Epithelial cell of proximal tubule (primary cell): ENCODE data around the gene NCK2. TPM values are rescaled to one million over a fixed set of nuclear protein-coding genes. Genes with fewer than 3 reads are reported as not detected.

ENCODE experiments used
- DNase-seq: peaks from one replicate; pipeline ENCODE4 v3.0.0-alpha.2; 2011; ENCODE audit warnings: low read depth
- H3K4me3 ChIP-seq: 2 replicates; pipeline ENCODE4 v1.5.1; 2011; ENCODE audit warnings: low read depth, mild to moderate bottlenecking, low read length
- total RNA-seq: library from RNA; depleted of rRNA; stranded (reverse); fragments of >200 nt; gene quantifications from 2 replicates; pipeline ENCODE4 v1.2.3, GENCODE V29; 2015
- TF ChIP-seq, protein P1 (sequence below): conservative IDR thresholded peaks from 2 replicates; pipeline ENCODE4 v1.5.1; 2012; ENCODE audit warnings: low read depth, mild to moderate bottlenecking, low read length

The NCK2 gene
- 53.0 and 56.8 TPM in 2 replicates for total RNA-seq

- H3K4me3 ChIP-seq, result peak within 1 kb of the TSS; percentile 66
- TF ChIP-seq, protein P1, sequence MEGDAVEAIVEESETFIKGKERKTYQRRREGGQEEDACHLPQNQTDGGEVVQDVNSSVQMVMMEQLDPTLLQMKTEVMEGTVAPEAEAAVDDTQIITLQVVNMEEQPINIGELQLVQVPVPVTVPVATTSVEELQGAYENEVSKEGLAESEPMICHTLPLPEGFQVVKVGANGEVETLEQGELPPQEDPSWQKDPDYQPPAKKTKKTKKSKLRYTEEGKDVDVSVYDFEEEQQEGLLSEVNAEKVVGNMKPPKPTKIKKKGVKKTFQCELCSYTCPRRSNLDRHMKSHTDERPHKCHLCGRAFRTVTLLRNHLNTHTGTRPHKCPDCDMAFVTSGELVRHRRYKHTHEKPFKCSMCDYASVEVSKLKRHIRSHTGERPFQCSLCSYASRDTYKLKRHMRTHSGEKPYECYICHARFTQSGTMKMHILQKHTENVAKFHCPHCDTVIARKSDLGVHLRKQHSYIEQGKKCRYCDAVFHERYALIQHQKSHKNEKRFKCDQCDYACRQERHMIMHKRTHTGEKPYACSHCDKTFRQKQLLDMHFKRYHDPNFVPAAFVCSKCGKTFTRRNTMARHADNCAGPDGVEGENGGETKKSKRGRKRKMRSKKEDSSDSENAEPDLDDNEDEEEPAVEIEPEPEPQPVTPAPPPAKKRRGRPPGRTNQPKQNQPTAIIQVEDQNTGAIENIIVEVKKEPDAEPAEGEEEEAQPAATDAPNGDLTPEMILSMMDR, result no peak
- no peak for DNase-seq
These were observed at the start of gene NCK2 for GRCh38 chr2:105744909-105745853. Gene NCK2, plus strand, starts transcription at chr2:105744912. Its CDS starts 110,152 bp downstream, at chr2:105855064.

- DNase-seq, result no peak
- no peak overlapping the region for H3K4me3 ChIP-seq
- TF ChIP-seq, protein P1, result no peak
These were observed 46.8 kb upstream of the NCK2 start for GRCh38 chr2:105697781-105698449.

DNA sequence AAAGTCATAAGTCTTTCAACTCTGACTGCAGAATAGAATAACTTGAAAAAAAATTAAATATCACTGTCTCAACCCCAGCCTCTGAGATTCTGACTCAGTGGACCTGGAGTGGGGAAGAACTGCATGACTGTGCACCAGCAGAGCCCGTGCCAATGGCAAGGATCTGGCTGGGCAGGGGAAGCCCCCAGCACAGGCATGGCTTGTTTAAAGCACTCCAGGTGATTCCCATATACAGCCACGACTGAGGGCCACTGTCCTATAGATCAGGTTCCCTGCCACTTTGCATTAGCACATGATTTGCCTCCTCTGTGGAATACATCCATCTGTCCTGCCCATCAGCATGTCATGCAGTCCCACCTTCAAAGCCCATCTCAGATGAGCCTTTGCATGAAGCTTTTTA is 45.9 kb upstream of the NCK2 start:
- TF ChIP-seq, protein P1, result no peak
- no peak for DNase-seq

GRCh38 chr2:105701042-105701441 is 43.7 kb upstream of the NCK2 start:
- H3K4me3 ChIP-seq, result no peak overlapping the region
- TF ChIP-seq, protein P1, result no peak
- no peak for DNase-seq

More for the DNA sequence above, 45.9 kb upstream of the NCK2 start:
- H3K4me3 ChIP-seq, result no peak overlapping the region

- no peak overlapping the region for H3K4me3 ChIP-seq
- no peak for DNase-seq
- TF ChIP-seq, protein P1, result no peak
These were observed 36.0 kb upstream of the NCK2 start for GRCh38 chr2:105708697-105709096.

DNA sequence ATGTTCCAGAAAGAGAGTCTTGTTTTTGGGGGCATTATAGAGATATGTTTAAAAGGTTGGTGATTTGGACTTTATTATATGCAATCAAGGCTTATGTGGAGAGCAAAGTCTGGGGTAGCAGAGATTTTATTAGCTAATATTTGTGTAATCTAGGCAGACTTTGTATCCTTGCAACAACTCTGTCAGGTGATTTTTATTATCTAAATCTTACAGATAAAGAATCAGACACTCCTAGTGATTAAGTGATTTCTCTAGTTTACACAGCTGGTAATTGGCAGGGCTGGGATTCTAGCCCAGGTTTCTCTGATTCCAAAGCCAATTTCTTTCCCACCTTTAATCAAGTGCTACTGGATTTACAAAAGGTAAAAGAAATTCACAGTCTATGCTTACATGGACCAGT is 33.3 kb upstream of the NCK2 start:
- no peak overlapping the region for H3K4me3 ChIP-seq
- no peak for DNase-seq
- TF ChIP-seq, protein P1, result no peak
